ENCODE data around the gene MELTF. TPM values are rescaled to one million over a fixed set of nuclear protein-coding genes. Genes with fewer than 3 reads are reported as not detected.

The MELTF gene
- total RNA-seq, 1 experiment from 2014 or later: 18.7 TPM

DNA sequence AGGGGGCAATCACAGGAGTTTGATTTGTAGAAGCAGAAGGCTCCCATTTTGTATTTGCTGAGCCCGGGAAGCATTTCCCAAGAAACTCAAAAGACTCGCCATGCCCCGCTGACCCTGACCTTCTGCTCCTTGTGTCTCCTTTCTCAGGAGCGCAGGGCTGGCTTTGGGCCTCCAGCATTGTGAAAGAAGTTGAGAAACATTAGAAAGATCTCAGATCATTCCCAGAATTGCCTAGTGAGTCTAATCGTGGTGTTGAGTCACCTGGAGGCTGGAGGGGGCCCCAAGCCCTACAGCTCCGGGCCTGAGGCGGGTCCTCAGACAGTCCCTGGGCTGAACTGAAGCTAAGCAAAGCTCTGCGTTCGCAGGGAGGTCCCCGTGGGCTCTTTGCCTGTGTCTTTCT lies 50.1 kb downstream of the MELTF start:
- Histone ChIP-seq H3K4me3 (ENCODE audit: low read depth in 2 of 2, low read length in 2 of 2) (no peak overlapping the region), H3K9me3 (ENCODE audit: control insufficient read depth, insufficient read depth, low read depth, low read length) (peaks cover 5% of the 10 kb centered on the region; the same call in 1 of the 2 replicates), H3K36me3 (ENCODE audit: control insufficient read depth, insufficient read depth, low read length) (no peaks in the 10 kb centered on the region), H3K27me3 (ENCODE audit: control insufficient read depth, insufficient read depth, low read length) (peaks cover 3% of the 10 kb centered on the region; the same call in 1 of the 2 replicates), H3K4me1 (ENCODE audit: control insufficient read depth, insufficient read depth, low read length) (no peaks in the 10 kb centered on the region), H3K27ac (ENCODE audit: low read length) (no peak overlapping the region)
- no peak for ATAC-seq
- CTCF ChIA-PET: interaction anchor here (0.7 kb wide), 1 partner anchor 31 kb away, joined by 6 read pairs; no protein-coding TSS in a partner anchor
- POLR2A ChIA-PET: no interaction called here
- intact Hi-C loops (cut with micrococcal nuclease; ENCODE audit: unreplicated experiment) (loop anchor here (10.0 kb wide), 1 partner anchor 455 kb away; no protein-coding TSS in a partner anchor), in situ Hi-C loops (cut with HindIII; ENCODE audit: low pct_unique_long_range_greater_than_20kb, low sequenced_read_pairs) (no loop called here)
- BruUV-seq (replicated peaks): no TSS peak
- TF ChIP-seq, protein P1, sequence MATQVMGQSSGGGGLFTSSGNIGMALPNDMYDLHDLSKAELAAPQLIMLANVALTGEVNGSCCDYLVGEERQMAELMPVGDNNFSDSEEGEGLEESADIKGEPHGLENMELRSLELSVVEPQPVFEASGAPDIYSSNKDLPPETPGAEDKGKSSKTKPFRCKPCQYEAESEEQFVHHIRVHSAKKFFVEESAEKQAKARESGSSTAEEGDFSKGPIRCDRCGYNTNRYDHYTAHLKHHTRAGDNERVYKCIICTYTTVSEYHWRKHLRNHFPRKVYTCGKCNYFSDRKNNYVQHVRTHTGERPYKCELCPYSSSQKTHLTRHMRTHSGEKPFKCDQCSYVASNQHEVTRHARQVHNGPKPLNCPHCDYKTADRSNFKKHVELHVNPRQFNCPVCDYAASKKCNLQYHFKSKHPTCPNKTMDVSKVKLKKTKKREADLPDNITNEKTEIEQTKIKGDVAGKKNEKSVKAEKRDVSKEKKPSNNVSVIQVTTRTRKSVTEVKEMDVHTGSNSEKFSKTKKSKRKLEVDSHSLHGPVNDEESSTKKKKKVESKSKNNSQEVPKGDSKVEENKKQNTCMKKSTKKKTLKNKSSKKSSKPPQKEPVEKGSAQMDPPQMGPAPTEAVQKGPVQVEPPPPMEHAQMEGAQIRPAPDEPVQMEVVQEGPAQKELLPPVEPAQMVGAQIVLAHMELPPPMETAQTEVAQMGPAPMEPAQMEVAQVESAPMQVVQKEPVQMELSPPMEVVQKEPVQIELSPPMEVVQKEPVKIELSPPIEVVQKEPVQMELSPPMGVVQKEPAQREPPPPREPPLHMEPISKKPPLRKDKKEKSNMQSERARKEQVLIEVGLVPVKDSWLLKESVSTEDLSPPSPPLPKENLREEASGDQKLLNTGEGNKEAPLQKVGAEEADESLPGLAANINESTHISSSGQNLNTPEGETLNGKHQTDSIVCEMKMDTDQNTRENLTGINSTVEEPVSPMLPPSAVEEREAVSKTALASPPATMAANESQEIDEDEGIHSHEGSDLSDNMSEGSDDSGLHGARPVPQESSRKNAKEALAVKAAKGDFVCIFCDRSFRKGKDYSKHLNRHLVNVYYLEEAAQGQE (IDR thresholded peaks at IDR 0.05; ENCODE audit: insufficient read depth in 1 of 2, low read depth in 2 of 2, low read length in 1 of 2): no peak
- no peak for TF ChIP-seq TCF7L2 (IDR thresholded peaks at IDR 0.05; ENCODE audit: low read depth, low read length)
- no peak for TF ChIP-seq POLR2AphosphoS5 (IDR thresholded peaks at IDR 0.05; ENCODE audit: low read depth, low read length)
- TF ChIP-seq, protein P2, sequence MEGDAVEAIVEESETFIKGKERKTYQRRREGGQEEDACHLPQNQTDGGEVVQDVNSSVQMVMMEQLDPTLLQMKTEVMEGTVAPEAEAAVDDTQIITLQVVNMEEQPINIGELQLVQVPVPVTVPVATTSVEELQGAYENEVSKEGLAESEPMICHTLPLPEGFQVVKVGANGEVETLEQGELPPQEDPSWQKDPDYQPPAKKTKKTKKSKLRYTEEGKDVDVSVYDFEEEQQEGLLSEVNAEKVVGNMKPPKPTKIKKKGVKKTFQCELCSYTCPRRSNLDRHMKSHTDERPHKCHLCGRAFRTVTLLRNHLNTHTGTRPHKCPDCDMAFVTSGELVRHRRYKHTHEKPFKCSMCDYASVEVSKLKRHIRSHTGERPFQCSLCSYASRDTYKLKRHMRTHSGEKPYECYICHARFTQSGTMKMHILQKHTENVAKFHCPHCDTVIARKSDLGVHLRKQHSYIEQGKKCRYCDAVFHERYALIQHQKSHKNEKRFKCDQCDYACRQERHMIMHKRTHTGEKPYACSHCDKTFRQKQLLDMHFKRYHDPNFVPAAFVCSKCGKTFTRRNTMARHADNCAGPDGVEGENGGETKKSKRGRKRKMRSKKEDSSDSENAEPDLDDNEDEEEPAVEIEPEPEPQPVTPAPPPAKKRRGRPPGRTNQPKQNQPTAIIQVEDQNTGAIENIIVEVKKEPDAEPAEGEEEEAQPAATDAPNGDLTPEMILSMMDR (IDR thresholded peaks at IDR 0.05): no peak
- TF ChIP-seq SIN3A (IDR thresholded peaks at IDR 0.05; ENCODE audit: borderline replicate concordance, insufficient read depth, low read depth, low read length): no peak
- DNase-seq (ENCODE audit: low read depth, low spot score): no peak

DNA sequence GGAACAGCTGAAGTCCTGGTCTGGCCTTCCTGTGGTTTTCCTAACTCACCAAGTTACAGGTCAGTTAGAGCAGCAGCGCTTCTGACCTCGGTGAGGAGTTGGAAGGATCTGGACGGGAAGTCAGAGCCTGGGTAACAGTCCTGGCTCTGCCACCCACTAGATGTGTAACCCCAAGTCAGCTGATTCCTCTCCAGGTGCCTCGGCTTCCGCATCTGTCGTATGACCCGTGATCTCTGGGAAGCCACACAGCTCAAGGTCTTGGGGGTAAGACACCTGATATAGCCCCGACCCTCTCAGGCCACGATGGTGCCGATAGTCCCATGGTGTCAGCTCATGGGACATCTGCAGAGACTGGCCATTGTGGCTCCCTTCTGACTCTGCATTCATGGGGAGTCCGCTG lies 52.7 kb downstream of the MELTF start:
- Histone ChIP-seq H3K36me3 (ENCODE audit: control insufficient read depth, insufficient read depth, low read length) (no peaks in the 10 kb centered on the region), H3K4me1 (ENCODE audit: control insufficient read depth, insufficient read depth, low read length) (no peaks in the 10 kb centered on the region), H3K27me3 (ENCODE audit: control insufficient read depth, insufficient read depth, low read length) (no peaks in the 10 kb centered on the region), H3K27ac (ENCODE audit: low read length) (no peak overlapping the region), H3K9me3 (ENCODE audit: control insufficient read depth, insufficient read depth, low read depth, low read length) (no peaks in the 10 kb centered on the region), H3K4me3 (ENCODE audit: low read depth in 2 of 2, low read length in 2 of 2) (no peak overlapping the region)
- ChIA-PET POLR2A (no interaction called here), CTCF (no interaction called here)
- no TSS peak for BruUV-seq (replicated peaks)
- TF ChIP-seq, protein P2 (IDR thresholded peaks at IDR 0.05): no peak
- TF ChIP-seq TCF7L2 (IDR thresholded peaks at IDR 0.05; ENCODE audit: low read depth, low read length) (no peak), SIN3A (IDR thresholded peaks at IDR 0.05; ENCODE audit: borderline replicate concordance, insufficient read depth, low read depth, low read length) (no peak), POLR2AphosphoS5 (IDR thresholded peaks at IDR 0.05; ENCODE audit: low read depth, low read length) (no peak)
- TF ChIP-seq, protein P1 (IDR thresholded peaks at IDR 0.05; ENCODE audit: insufficient read depth in 1 of 2, low read depth in 2 of 2, low read length in 1 of 2): no peak
- intact Hi-C loops (cut with micrococcal nuclease; ENCODE audit: unreplicated experiment) (loop anchor here (10.0 kb wide), 1 partner anchor 452 kb away; no protein-coding TSS in a partner anchor), in situ Hi-C loops (cut with HindIII; ENCODE audit: low pct_unique_long_range_greater_than_20kb, low sequenced_read_pairs) (no loop called here)
- no peak for ATAC-seq
- no peak for DNase-seq (ENCODE audit: low read depth, low spot score)

Measured in Panc1 (cell line).